ENCODE data around the gene PRRT4. TPM values are rescaled to one million over a fixed set of nuclear protein-coding genes. Genes with fewer than 3 reads are reported as not detected.
A peak's percentile ranks its signal among the peaks of the same experiment; 100 is the strongest.

Gene PRRT4
- total and polyA plus RNA-seq, 9 of the 15 experiments (the other 6 are each of a cell fraction or from before 2014, with no cell fraction given) = not detected

DNA sequence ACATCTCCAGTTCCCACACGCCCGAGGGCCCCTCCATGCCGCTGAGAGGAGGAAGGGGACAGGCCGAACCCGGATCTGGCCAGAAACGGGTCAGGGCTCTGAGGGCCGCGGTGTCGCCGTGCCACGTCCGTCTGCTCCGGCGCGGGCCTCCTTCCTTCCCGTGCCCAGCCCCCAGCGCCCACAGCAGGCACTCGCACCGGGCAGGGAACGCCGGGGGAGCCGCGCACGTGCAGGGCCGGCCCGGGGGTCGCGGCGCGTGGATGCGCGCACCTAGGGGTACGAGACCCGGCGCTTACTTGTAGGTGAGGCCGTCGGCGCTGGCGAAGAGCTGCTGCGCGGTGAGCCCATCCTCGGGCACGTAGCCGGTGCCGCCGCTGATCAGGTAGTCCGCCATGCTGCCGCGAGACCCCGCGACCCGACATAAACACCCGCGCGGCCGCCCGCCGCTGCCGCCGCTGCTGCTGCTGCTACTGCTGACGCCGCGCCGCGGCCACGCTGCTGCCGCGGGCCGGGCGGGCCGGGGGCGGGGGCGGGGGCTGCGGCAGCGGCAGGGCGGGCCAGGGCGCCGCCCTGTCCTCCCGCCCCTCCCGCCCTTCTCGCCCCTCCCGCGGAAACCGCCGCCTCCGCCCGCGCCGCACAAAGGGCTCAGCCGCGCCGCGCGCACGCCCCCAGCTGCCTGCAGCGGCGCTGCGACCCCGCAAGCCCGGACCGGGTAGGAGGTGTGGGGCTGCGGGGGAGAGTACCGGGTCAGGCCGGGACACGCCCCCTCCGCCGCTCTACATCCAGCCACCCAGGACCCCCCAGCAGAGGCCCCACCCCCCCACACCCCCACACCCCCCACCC is 44.2 kb upstream of the PRRT4 start:
- peak overlapping the region; percentile 78 for H3K27ac ChIP-seq (ENCODE audit: extremely low read depth, low read depth, low read length)
- peak overlapping the region; percentile 87 for H2AFZ ChIP-seq (ENCODE audit: low read depth, low read length)
- POLR2A ChIA-PET = interaction anchor here (0.6 to 1.4 kb wide), 7 partner anchors 8 to 23 kb away, joined by 3 to 6 read pairs (median 4); no protein-coding TSS in a partner anchor
- 0 out of 2 replicates have a peak, but pooled peaks have one; percentile 33 for TF ChIP-seq JUNB (CRISPR knock-in tag; conservative IDR thresholded peaks at IDR 0.05)
- TF ChIP-seq SETDB1 (IDR thresholded peaks at IDR 0.05; ENCODE audit: low read length) = no peak
- TF ChIP-seq ZBTB17 (CRISPR knock-in tag; IDR thresholded peaks at IDR 0.05) = 0 out of 2 replicates have a peak, but pooled peaks have one; percentile 54
- TF ChIP-seq ZBTB8A (IDR thresholded peaks at IDR 0.05; ENCODE audit: partially characterized antibody) = no peak
- peak in 1 of 2 experiments; percentile 35; a peak in 2 of 4 replicates for TF ChIP-seq NRF1 (conservative IDR thresholded peaks at IDR 0.05 in 1 of 2, IDR thresholded peaks at IDR 0.05 in 1 of 2)
- TF ChIP-seq ZBTB1 (CRISPR knock-in tag; IDR thresholded peaks at IDR 0.05; ENCODE audit: borderline replicate concordance, low read depth) = peak; percentile 5; the same call in 1 of the 2 replicates
- TF ChIP-seq ZNF699 (CRISPR knock-in tag; IDR thresholded peaks at IDR 0.05; ENCODE audit: insufficient replicate concordance) = no peak
- no peak for TF ChIP-seq SMC3 (conservative IDR thresholded peaks at IDR 0.05; ENCODE audit: insufficient read depth, low read depth, low read length)
- TF ChIP-seq SP1 (CRISPR knock-in tag; IDR thresholded peaks at IDR 0.05) = no peak; the same call in 1 of the 2 replicates
- TF ChIP-seq ZNF263 (CRISPR knock-in tag; IDR thresholded peaks at IDR 0.05; ENCODE audit: borderline replicate concordance) = peak; percentile 34; the same call in 1 of the 2 replicates
- TF ChIP-seq, protein P1, sequence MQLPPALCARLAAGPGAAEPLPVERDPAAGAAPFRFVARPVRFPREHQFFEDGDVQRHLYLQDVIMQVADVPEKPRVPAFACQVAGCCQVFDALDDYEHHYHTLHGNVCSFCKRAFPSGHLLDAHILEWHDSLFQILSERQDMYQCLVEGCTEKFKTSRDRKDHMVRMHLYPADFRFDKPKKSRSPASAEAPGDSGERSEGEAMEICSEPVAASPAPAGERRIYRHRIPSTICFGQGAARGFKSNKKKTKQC (CRISPR knock-in tag; IDR thresholded peaks at IDR 0.05) = peak; percentile 85
- peak; percentile 67; the same call in 1 of the 2 replicates for TF ChIP-seq ETV5 (CRISPR knock-in tag; IDR thresholded peaks at IDR 0.05; ENCODE audit: low read depth)
- TF ChIP-seq DPF2 (IDR thresholded peaks at IDR 0.05) = no peak
- peak; percentile 51 for TF ChIP-seq KDM5B (IDR thresholded peaks at IDR 0.05; ENCODE audit: insufficient replicate concordance, low read depth, low read length)
- TF ChIP-seq, protein P2, sequence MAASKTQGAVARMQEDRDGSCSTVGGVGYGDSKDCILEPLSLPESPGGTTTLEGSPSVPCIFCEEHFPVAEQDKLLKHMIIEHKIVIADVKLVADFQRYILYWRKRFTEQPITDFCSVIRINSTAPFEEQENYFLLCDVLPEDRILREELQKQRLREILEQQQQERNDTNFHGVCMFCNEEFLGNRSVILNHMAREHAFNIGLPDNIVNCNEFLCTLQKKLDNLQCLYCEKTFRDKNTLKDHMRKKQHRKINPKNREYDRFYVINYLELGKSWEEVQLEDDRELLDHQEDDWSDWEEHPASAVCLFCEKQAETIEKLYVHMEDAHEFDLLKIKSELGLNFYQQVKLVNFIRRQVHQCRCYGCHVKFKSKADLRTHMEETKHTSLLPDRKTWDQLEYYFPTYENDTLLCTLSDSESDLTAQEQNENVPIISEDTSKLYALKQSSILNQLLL (CRISPR knock-in tag; IDR thresholded peaks at IDR 0.05; ENCODE audit: borderline replicate concordance) = no peak
- TF ChIP-seq KAT7 (CRISPR knock-in tag; IDR thresholded peaks at IDR 0.05; ENCODE audit: borderline replicate concordance) = peak; percentile 94
- 0 out of 2 replicates have a peak, but pooled peaks have one; percentile 57 for TF ChIP-seq XRCC5 (IDR thresholded peaks at IDR 0.05; ENCODE audit: low read depth, low read length)
- TF ChIP-seq GABPB1 (CRISPR knock-in tag; IDR thresholded peaks at IDR 0.05) = peak; percentile 68

More for the DNA sequence above, 44.2 kb upstream of the PRRT4 start:
- Histone ChIP-seq H3K4me1 (replicated peaks in 1 of 2; ENCODE audit: control insufficient read depth in 2 of 2, insufficient read depth in 2 of 2, low read length in 2 of 2) (peaks cover 54 to 64% of the 10 kb centered on the region in 2 experiments), H3K9me1 (ENCODE audit: control insufficient read depth, insufficient read depth, low read length) (no peaks in the 10 kb centered on the region), H3K79me2 (ENCODE audit: control insufficient read depth, insufficient read depth, low read length) (peaks cover 30% of the 10 kb centered on the region), H3K9me3 (replicated peaks; ENCODE audit: control insufficient read depth, insufficient read depth, low read depth, low read length) (no peaks in the 10 kb centered on the region), H3K4me3 (peak overlapping the region; percentile 68), H3K27me3 (ENCODE audit: control insufficient read depth in 2 of 2, insufficient read depth in 2 of 2, low read length in 2 of 2) (no peaks in the 10 kb centered on the region), H4K20me1 (replicated peaks; ENCODE audit: control insufficient read depth, insufficient read depth, low read length) (no peaks in the 10 kb centered on the region; the same call in 1 of the 2 replicates), H3K36me3 (ENCODE audit: control insufficient read depth, insufficient read depth, low read length) (peaks cover 34% of the 10 kb centered on the region; the same call in 2 of the 3 replicates), H3K4me2 (ENCODE audit: insufficient read depth, low read length) (peak overlapping the region; percentile 92), H3K9ac (ENCODE audit: insufficient read depth in 1 of 2, low read depth in 2 of 2, low read length in 2 of 2) (peak overlapping the region; percentile 89 to 99)
- BruUV-seq (replicated peaks) = no TSS peak
- intact Hi-C loops (cut with micrococcal nuclease) (no loop called here), in situ Hi-C loops (cut with MboI) (no loop called here)
- ATAC-seq = peak; percentile 31
- DNase-seq (ENCODE audit: extremely low read depth in 1 of 4, low spot score in 3 of 4) = peak; percentile 91 to 98 (median 98)
- FAIRE-seq = no peak
- under 1% methylated on average over 67 of the region's 107 CpGs for whole genome bisulfite sequencing (ENCODE audit: insufficient coverage, low coverage, missing lambda C conversion rate)
- CTCF ChIA-PET (ENCODE audit: low intra/inter-chr PET ratio) = no interaction called here

Data from K562 (cell line).